ENCODE data around the gene TUBB3. TPM values are rescaled to one million over a fixed set of nuclear protein-coding genes. Genes with fewer than 3 reads are reported as not detected.
A peak's percentile ranks its signal among the peaks of the same experiment; 100 is the strongest.

The TUBB3 gene
- total RNA-seq, 1 donor from 2014 or later: 91.4 TPM

DNA sequence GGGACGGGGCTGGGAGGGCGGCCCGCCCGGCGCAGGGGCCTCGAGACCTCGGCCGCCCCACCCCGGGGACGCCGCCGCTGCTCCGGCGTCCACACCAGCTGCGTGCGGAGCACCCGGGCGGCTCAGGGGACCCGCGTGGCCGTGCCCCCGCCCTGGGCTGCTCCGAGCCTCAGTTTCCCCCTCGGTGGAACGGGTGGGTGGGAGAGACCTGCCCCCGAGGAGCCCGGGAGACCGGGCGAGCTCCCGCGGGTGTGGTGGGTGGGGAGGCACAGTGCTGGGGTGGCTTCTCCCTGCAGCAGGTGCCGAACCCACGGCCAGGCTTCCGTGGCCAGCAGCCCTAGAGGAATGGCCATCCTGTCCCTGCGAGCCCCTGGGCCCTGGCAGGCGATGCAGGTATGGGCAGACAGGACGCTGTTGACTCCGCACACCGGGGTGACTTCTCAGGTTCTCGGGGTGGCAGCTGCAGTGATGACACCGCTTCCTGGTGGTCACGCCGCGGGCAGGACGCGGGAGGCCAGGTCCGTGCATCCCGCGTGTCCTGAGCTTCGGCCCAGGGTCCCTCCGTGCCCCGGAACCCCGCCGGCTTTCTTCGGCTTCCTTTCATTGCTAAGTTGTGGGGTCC is 26.1 kb downstream of the TUBB3 start:
- Mint-ChIP-seq H3K4me3 (peak overlapping the region; percentile 86), H3K36me3 (no peaks in the 10 kb centered on the region), H3K27me3 (peaks cover 19% of the 10 kb centered on the region), H3K4me1 (ENCODE audit: unreplicated experiment) (no peaks in the 10 kb centered on the region), H3K27ac (no peak overlapping the region), H3K9me3 (no peaks in the 10 kb centered on the region)
- TF ChIP-seq, protein P1, sequence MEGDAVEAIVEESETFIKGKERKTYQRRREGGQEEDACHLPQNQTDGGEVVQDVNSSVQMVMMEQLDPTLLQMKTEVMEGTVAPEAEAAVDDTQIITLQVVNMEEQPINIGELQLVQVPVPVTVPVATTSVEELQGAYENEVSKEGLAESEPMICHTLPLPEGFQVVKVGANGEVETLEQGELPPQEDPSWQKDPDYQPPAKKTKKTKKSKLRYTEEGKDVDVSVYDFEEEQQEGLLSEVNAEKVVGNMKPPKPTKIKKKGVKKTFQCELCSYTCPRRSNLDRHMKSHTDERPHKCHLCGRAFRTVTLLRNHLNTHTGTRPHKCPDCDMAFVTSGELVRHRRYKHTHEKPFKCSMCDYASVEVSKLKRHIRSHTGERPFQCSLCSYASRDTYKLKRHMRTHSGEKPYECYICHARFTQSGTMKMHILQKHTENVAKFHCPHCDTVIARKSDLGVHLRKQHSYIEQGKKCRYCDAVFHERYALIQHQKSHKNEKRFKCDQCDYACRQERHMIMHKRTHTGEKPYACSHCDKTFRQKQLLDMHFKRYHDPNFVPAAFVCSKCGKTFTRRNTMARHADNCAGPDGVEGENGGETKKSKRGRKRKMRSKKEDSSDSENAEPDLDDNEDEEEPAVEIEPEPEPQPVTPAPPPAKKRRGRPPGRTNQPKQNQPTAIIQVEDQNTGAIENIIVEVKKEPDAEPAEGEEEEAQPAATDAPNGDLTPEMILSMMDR (conservative IDR thresholded peaks at IDR 0.05): no peak
- no peak for DNase-seq (ENCODE audit: extremely low spot score, unreplicated experiment)

DNA sequence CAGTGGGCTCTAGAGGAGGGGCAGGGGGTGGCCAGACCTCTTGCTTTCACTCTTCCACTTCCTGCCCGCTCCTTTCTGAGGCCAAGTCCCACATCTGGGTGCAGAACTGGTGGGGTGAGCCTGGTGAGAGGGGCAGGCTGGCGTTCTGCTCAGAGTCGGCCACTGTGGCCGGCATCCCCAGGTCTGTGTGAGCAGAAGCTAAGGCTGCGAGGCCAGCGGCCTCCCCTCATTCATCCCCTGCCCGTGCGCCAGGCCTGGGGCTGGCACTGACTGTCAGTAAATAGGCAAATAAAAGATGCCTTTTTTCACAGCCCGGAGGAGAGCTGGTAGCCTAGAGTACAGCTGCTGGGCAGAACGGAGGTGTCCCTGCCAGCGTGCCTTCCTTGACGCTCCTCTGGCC is 26.6 kb downstream of the TUBB3 start:
- Mint-ChIP-seq H3K4me1 (ENCODE audit: unreplicated experiment) (no peaks in the 10 kb centered on the region), H3K27ac (no peak overlapping the region), H3K36me3 (no peaks in the 10 kb centered on the region), H3K9me3 (no peaks in the 10 kb centered on the region), H3K27me3 (peaks cover 17% of the 10 kb centered on the region), H3K4me3 (peak overlapping the region; percentile 86)
- no peak for DNase-seq (ENCODE audit: extremely low spot score, unreplicated experiment)
- TF ChIP-seq, protein P1 (conservative IDR thresholded peaks at IDR 0.05): no peak

DNA sequence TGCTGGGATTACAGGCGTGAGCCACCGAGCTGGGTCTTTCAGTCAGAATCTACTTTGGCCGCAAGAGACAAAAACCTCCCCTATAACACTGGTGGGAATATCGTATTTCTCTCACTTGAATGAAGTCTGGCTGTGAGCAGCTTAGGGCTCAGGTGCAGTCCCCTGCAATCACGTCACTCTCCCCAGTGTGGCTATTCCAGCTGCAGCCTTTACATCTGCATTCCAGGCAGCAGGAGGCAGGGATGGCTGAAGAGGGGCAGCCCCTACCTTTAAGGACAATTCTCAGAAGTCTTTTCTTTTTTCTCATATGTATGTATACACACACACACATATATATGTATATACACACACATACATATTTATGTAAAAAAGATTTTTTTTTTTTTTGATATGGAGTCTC is 28.4 kb downstream of the TUBB3 start:
- DNase-seq (ENCODE audit: extremely low spot score, unreplicated experiment): no peak
- Mint-ChIP-seq H3K4me1 (ENCODE audit: unreplicated experiment) (no peaks in the 10 kb centered on the region), H3K9me3 (no peaks in the 10 kb centered on the region), H3K4me3 (peak overlapping the region; percentile 63), H3K27me3 (peaks cover 8% of the 10 kb centered on the region), H3K27ac (no peak overlapping the region), H3K36me3 (peaks cover 3% of the 10 kb centered on the region)
- TF ChIP-seq, protein P1 (conservative IDR thresholded peaks at IDR 0.05): no peak

DNA sequence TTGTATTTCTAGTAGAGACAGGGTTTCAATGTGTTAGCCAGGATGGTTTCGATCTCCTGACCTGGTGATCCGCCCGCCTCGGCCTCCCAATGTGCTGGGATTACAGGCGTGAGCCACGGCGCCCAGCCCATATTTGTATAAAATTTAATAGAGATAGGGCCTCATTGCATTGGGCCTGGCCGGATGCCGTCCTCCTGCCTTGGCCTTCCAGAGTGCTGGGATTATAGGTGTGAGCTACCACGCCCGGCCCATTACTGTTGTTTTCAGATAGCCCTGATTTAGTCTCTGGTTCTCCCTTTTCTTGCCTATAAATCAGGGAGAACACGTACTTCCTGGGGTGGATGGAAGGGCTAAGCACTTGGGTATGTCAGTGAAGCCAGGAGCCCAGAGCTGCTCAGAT is 28.9 kb downstream of the TUBB3 start:
- TF ChIP-seq, protein P1 (conservative IDR thresholded peaks at IDR 0.05): no peak
- no peaks in the 10 kb centered on the region for H3K9me3 Mint-ChIP-seq
- no peak overlapping the region for H3K27ac Mint-ChIP-seq
- H3K36me3 Mint-ChIP-seq: peaks cover 3% of the 10 kb centered on the region
- H3K4me1 Mint-ChIP-seq (ENCODE audit: unreplicated experiment): no peaks in the 10 kb centered on the region
- H3K27me3 Mint-ChIP-seq: peaks cover 7% of the 10 kb centered on the region
- no peak overlapping the region for H3K4me3 Mint-ChIP-seq
- no peak for DNase-seq (ENCODE audit: extremely low spot score, unreplicated experiment)

DNA sequence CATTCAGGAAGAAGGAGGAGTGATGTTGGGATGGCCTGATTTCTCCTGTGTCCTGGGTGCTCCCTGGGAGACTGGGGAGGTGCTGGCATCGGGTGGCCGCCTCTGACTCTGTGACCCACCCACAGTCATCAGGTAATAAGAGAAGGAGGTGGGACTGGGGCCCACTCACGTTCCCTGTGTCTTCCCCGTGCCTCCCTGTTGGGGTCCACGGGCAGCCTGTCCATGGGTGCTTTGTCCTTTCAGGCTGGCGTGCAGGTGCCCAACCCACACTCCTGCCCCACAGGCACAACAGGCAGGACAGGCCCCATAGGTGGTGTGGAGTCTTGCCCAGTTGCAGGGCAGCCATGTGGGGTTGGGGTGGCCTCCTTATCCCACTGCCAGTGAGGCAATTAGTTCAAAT is 29.4 kb downstream of the TUBB3 start:
- H3K36me3 Mint-ChIP-seq: peaks cover 3% of the 10 kb centered on the region

More for the DNA sequence above, 29.4 kb downstream of the TUBB3 start:
- Mint-ChIP-seq H3K27me3 (peaks cover 2% of the 10 kb centered on the region), H3K4me3 (no peak overlapping the region), H3K27ac (no peak overlapping the region), H3K9me3 (no peaks in the 10 kb centered on the region), H3K4me1 (ENCODE audit: unreplicated experiment) (no peaks in the 10 kb centered on the region)
- no peak for DNase-seq (ENCODE audit: extremely low spot score, unreplicated experiment)
- TF ChIP-seq, protein P1 (conservative IDR thresholded peaks at IDR 0.05): no peak
